ENCODE results near the gene HDAC3.

HDAC3 gene

GRCh38 chr5:141657937-141658545, 21.4 kb upstream of the HDAC3 start:
- no peak for DNase-seq (ENCODE audit: low read depth in 2 of 2)

- no peak for DNase-seq (ENCODE audit: low read depth in 2 of 2)
Measured at GRCh38 chr5:141657404-141657803, 20.8 kb upstream of the HDAC3 start.

GRCh38 chr5:141656396-141656795, 19.7 kb upstream of the HDAC3 start:
- DNase-seq (ENCODE audit: low read depth in 2 of 2): no peak

- DNase-seq (ENCODE audit: low read depth in 2 of 2): no peak
Measured at GRCh38 chr5:141655020-141655419, 18.4 kb upstream of the HDAC3 start.

GRCh38 chr5:141654298-141654697, 17.6 kb upstream of the HDAC3 start:
- DNase-seq (ENCODE audit: low read depth in 2 of 2): no peak

GRCh38 chr5:141651728-141652105, 15.1 kb upstream of the HDAC3 start:
- no peak for DNase-seq (ENCODE audit: low read depth in 2 of 2)

- peak; percentile 70 to 73 for DNase-seq (ENCODE audit: low read depth in 2 of 2)
Measured at GRCh38 chr5:141650851-141651727, 14.4 kb upstream of the HDAC3 start, which contains the start of gene FCHSD1. Gene FCHSD1, minus strand, starts transcription at chr5:141651418. Its CDS starts 50 bp downstream, at chr5:141651368.

GRCh38 chr5:141649972-141650371, 13.3 kb upstream of the HDAC3 start:
- DNase-seq (ENCODE audit: low read depth in 2 of 2): no peak

GRCh38 chr5:141649056-141649688, 12.5 kb upstream of the HDAC3 start:
- no peak for DNase-seq (ENCODE audit: low read depth in 2 of 2)

- DNase-seq (ENCODE audit: low read depth in 2 of 2): no peak
Measured at GRCh38 chr5:141647851-141648250, 11.2 kb upstream of the HDAC3 start.

GRCh38 chr5:141647242-141647641, 10.6 kb upstream of the HDAC3 start:
- DNase-seq (ENCODE audit: low read depth in 2 of 2): no peak

GRCh38 chr5:141646026-141646425, 9.4 kb upstream of the HDAC3 start:
- DNase-seq (ENCODE audit: low read depth in 2 of 2): no peak

GRCh38 chr5:141641634-141642267, 5.1 kb upstream of the HDAC3 start:
- DNase-seq (ENCODE audit: low read depth in 2 of 2): no peak

GRCh38 chr5:141640698-141641097, 4.0 kb upstream of the HDAC3 start:
- DNase-seq (ENCODE audit: low read depth in 2 of 2): no peak

- DNase-seq (ENCODE audit: low read depth in 2 of 2): no peak
Measured at GRCh38 chr5:141640051-141640415, 3.4 kb upstream of the HDAC3 start.

- no peak for DNase-seq (ENCODE audit: low read depth in 2 of 2)
Measured at GRCh38 chr5:141639357-141640050, 2.9 kb upstream of the HDAC3 start.

- DNase-seq (ENCODE audit: low read depth in 2 of 2): no peak
Measured at GRCh38 chr5:141638771-141639170, 2.1 kb upstream of the HDAC3 start.

GRCh38 chr5:141637767-141638419, 1.2 kb upstream of the HDAC3 start:
- DNase-seq (ENCODE audit: low read depth in 2 of 2): no peak

- DNase-seq (ENCODE audit: low read depth in 2 of 2): no peak
Measured at GRCh38 chr5:141637123-141637766, 596 bp upstream of the HDAC3 start.

GRCh38 chr5:141636106-141636412, 590 bp downstream of the HDAC3 start:
- DNase-seq (ENCODE audit: low read depth in 2 of 2): no peak

GRCh38 chr5:141635646-141636045, 1.0 kb downstream of the HDAC3 start:
- no peak for DNase-seq (ENCODE audit: low read depth in 2 of 2)
